Fibroblast of gingiva (primary cell): ENCODE results near the gene TMEM9.

Experiments used
- DNase-seq: peaks from one replicate; pipeline ENCODE4 v3.0.0-alpha.2; 2011; ENCODE audit warnings: low read depth

Gene TMEM9

GRCh38 chr1:201144701-201145100 is 9.6 kb downstream of the TMEM9 start:
- DNase-seq = no peak

- DNase-seq = no peak
Measured at GRCh38 chr1:201143726-201144635, 10.3 kb downstream of the TMEM9 start.

- DNase-seq = peak; percentile 23
Measured at GRCh38 chr1:201142849-201143725, 11.2 kb downstream of the TMEM9 start.

- DNase-seq = peak; percentile 18
Measured at GRCh38 chr1:201142011-201142848, 12.0 kb downstream of the TMEM9 start.

GRCh38 chr1:201141418-201141817 is 12.9 kb downstream of the TMEM9 start:
- DNase-seq = no peak

GRCh38 chr1:201140941-201141260 is 13.4 kb downstream of the TMEM9 start:
- no peak for DNase-seq

- no peak for DNase-seq
Measured at GRCh38 chr1:201140235-201140940, 13.9 kb downstream of the TMEM9 start.

GRCh38 chr1:201139756-201140155 is 14.5 kb downstream of the TMEM9 start:
- no peak for DNase-seq

GRCh38 chr1:201139306-201139705 is 15.0 kb downstream of the TMEM9 start:
- no peak for DNase-seq

GRCh38 chr1:201138311-201138840 is 15.9 kb downstream of the TMEM9 start:
- no peak for DNase-seq

- DNase-seq = peak; percentile 79
Measured at GRCh38 chr1:201137579-201138310, 16.5 kb downstream of the TMEM9 start.

- DNase-seq = no peak
Measured at GRCh38 chr1:201137024-201137392, 17.3 kb downstream of the TMEM9 start.

GRCh38 chr1:201136355-201137023 is 17.8 kb downstream of the TMEM9 start:
- no peak for DNase-seq

GRCh38 chr1:201134405-201134804 is 19.9 kb downstream of the TMEM9 start:
- DNase-seq = no peak

- DNase-seq = no peak
Measured at GRCh38 chr1:201131398-201131797, 22.9 kb downstream of the TMEM9 start.

- DNase-seq = no peak
Measured at GRCh38 chr1:201128962-201129361, 25.3 kb downstream of the TMEM9 start.

GRCh38 chr1:201128476-201128875 is 25.8 kb downstream of the TMEM9 start:
- DNase-seq = no peak

- DNase-seq = no peak
Measured at GRCh38 chr1:201127755-201128455, 26.4 kb downstream of the TMEM9 start.
